Adrenal gland (tissue), 12 donors: Measurements from ENCODE around the gene C1QTNF1. TPM values are rescaled to one million over a fixed set of nuclear protein-coding genes. Genes with fewer than 3 reads are reported as not detected.

Experiments
- DNase-seq, 7 donors: peaks; one replicate each; pipeline ENCODE4 v3.0.0-alpha.2; 2019 to 2020
- H3K27ac ChIP-seq, 5 donors: fragments of 200-600 bp; sonication (generic) in 4 of 5; 1 replicate in 3 of 5; 2 replicates in 2 of 5; pipeline versions ENCODE4 v1.5.1 to v1.8.0; 2016 to 2020; ENCODE audit warnings: mild to moderate bottlenecking in 1 of 5
- H3K27me3 ChIP-seq: fragments of 200-600 bp; 2 replicates; pipeline ENCODE4 v1.8.0; 2021
- H3K36me3 ChIP-seq, 2 donors: fragments of 200-600 bp; replicated peaks in 1 of 2; 1 replicate in 1 of 2; 2 replicates in 1 of 2; pipeline versions ENCODE4 v1.5.1 to v1.8.0; 2018 to 2022
- H3K4me1 ChIP-seq, 2 donors: fragments of 200-600 bp; replicated peaks in 1 of 2; 1 replicate in 1 of 2; 2 replicates in 1 of 2; pipeline versions ENCODE4 v1.5.1 to v1.8.0; 2018 to 2021
- H3K4me3 ChIP-seq, 4 donors: fragments of 200-600 bp; sonication (generic) in 3 of 4; one replicate each; pipeline ENCODE4 v1.5.1; 2016 to 2018
- H3K9me3 ChIP-seq, 3 donors: fragments of 200-600 bp; sonication (generic) in 1 of 3; replicated peaks in 1 of 3; 1 replicate in 2 of 3; 2 replicates in 1 of 3; pipeline versions ENCODE4 v1.5.1 to v1.8.0; 2016 to 2021
- CTCF ChIP-seq, 6 experiments: fragments of 450-650 bp in 4 of 6; fragments of 200-600 bp in 2 of 6; sonication (generic) in 1 of 6; IDR thresholded peaks; 1 replicate in 5 of 6; 2 replicates in 1 of 6; pipeline versions ENCODE4 v1.5.1 to v1.8.0; 2016 to 2021; ENCODE audit warnings: antibody characterized with exemption in 6 of 6, mild to moderate bottlenecking in 2 of 6, moderate library complexity in 1 of 6
- POLR2A ChIP-seq, 2 donors: fragments of 450-650 bp; IDR thresholded peaks; one replicate each; pipeline ENCODE4 v1.6.1; 2017; ENCODE audit warnings: antibody characterized with exemption in 2 of 2, mild to moderate bottlenecking in 2 of 2, moderate library complexity in 1 of 2
- WGBS, 4 donors: extraction: QIAGEN DNeasy Blood & Tissue Kit in 2 of 4; methylation state at CpG; one replicate each; pipeline versions ENCODE4 v1.1.5 to v1.1.7; 2013 to 2017; 5-methylcytosine and 5-hydroxymethylcytosine counted together
- intact Hi-C, 2 donors: fragments of 100-400 bp; cut with DNase I; formaldehyde crosslinking; loops; one replicate each; pipeline versions ENCODE4 v1.14.1 to v1.15.0; 2022 to 2023
- polyA plus RNA-seq, 3 donors: library from polyadenylated mRNA; stranded (reverse); fragments of 200-250 nt in 2 of 3; fragments of 350-450 nt in 1 of 3; fragmentation: Illumina TruSeq in 1 of 3; extraction: RNeasy Lipid Tissue Mini Kit (QIAGEN cat#74804) in 1 of 3; gene quantifications; one replicate each; pipeline ENCODE4 v1.2.3, GENCODE V29; 2013 to 2014
- total RNA-seq, 9 donors: library from RNA; depleted of rRNA in 4 of 9; stranded (reverse); fragments of >200 nt in 4 of 9; fragments of 120-200 nt in 1 of 9; fragmentation: NEBNext Ultra II Directional in 1 of 9; extraction: Animal tissue kit (Norgen Biotek cat#: 25700) in 1 of 9; gene quantifications; one replicate each; pipeline versions ENCODE4 v1.1.0 to v1.2.4, GENCODE V29; 2013 to 2023
- donor health status: healthy with polysubstance abuse.
- donor health status: Bipolar disorder and iron deficiency.
- donor health status: DM: yes; HTN: yes; CAD: no.
- donor health status: DM: no; HTN: no; CAD: no.
- donor health status: DM: no; HTN: no; CAD: no.
- donor health status: DM: yes; HTN: yes; CAD: no.

The C1QTNF1 gene
- total and polyA plus RNA-seq, 12 donors: 17.2 to 175 (median 120) TPM

- no peaks in the 10 kb centered on the region for H3K9me3 ChIP-seq
- H3K36me3 ChIP-seq: no peaks in the 10 kb centered on the region
- H3K27ac ChIP-seq: peak overlapping the region in 2 of 5 donors; percentile 2 to 34
- 71 to 82% (median 77%) methylated on average over 8 of the region's 8 CpGs for WGBS, 4 donors
- intact Hi-C loops: no loop called here
- no peak overlapping the region for H3K4me3 ChIP-seq
- TF ChIP-seq CTCF (IDR thresholded peaks at IDR 0.05) (no peak), POLR2A (IDR thresholded peaks at IDR 0.05) (no peak)
- peaks cover 23 to 38% of the 10 kb centered on the region in 2 donors for H3K4me1 ChIP-seq
- peak in 4 of 7 donors; percentile 11 to 54 (median 18) for DNase-seq
- no peaks in the 10 kb centered on the region for H3K27me3 ChIP-seq
Observed at GRCh38 chr17:79006046-79006445, 17.9 kb upstream of the C1QTNF1 start.

- DNase-seq: peak in 3 of 7 donors; percentile 16 to 51 (median 20)
- no peaks in the 10 kb centered on the region for H3K36me3 ChIP-seq
- no peak for TF ChIP-seq CTCF (IDR thresholded peaks at IDR 0.05)
- TF ChIP-seq POLR2A (IDR thresholded peaks at IDR 0.05): no peak
- peaks cover 23 to 38% of the 10 kb centered on the region in 2 donors for H3K4me1 ChIP-seq
- H3K27me3 ChIP-seq: no peaks in the 10 kb centered on the region
- H3K9me3 ChIP-seq: no peaks in the 10 kb centered on the region
- H3K27ac ChIP-seq: no peak overlapping the region
- no peak overlapping the region for H3K4me3 ChIP-seq
- WGBS, 4 donors: 83 to 87% (median 86%) methylated on average over 19 of the region's 19 CpGs
- intact Hi-C loops: no loop called here
Observed at GRCh38 chr17:79006794-79007503, 17.0 kb upstream of the C1QTNF1 start.

GRCh38 chr17:79007504-79008381 is 16.2 kb upstream of the C1QTNF1 start:
- Histone ChIP-seq H3K9me3 (no peaks in the 10 kb centered on the region), H3K4me1 (peaks cover 23 to 38% of the 10 kb centered on the region in 2 donors), H3K27me3 (no peaks in the 10 kb centered on the region), H3K27ac (no peak overlapping the region), H3K36me3 (no peaks in the 10 kb centered on the region), H3K4me3 (peak overlapping the region in 1 of 4 donors; percentile 100)
- intact Hi-C loops: no loop called here
- 83 to 87% (median 85%) methylated on average over 18 to 21 of the region's 21 CpGs for WGBS, 4 donors
- no peak for TF ChIP-seq CTCF (IDR thresholded peaks at IDR 0.05)
- TF ChIP-seq POLR2A (IDR thresholded peaks at IDR 0.05): no peak
- peak in 5 of 7 donors; percentile 6 to 50 (median 14) for DNase-seq
